Activated effector memory CD4-positive, alpha-beta T cell treated with anti-CD3 and anti-CD28 coated beads, Interleukin-2, amount 50 U/mL, for 16 hours (primary cell): ENCODE data around the gene GMDS.

ENCODE experiments used
- DNase-seq: peaks from one replicate; pipeline ENCODE4 v3.0.0-alpha.2; 2020

GMDS gene

GRCh38 chr6:1972962-1973361, 272.4 kb downstream of the GMDS start:
- no peak for DNase-seq

DNA sequence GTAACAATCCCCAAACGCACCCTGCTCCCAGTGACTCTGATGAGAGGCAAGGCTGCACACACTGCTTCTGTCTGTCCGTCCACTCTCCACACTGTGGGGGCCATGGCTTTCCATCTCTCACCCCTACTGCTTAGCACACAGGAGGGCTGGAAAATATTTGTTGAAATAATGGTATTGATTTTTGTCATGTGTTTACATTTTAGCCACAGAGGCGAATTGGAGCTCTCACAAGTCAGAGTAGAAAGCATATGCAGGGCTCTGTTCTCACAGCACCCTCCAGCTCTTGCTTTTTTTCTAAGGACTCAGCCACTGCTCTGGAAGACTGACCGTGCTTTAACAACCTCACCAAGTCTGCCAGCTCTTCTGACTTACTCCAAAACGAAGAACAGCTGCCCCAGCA, 273.8 kb downstream of the GMDS start:
- DNase-seq, result no peak

GRCh38 chr6:1970151-1970561, 275.2 kb downstream of the GMDS start:
- DNase-seq, result no peak

DNA sequence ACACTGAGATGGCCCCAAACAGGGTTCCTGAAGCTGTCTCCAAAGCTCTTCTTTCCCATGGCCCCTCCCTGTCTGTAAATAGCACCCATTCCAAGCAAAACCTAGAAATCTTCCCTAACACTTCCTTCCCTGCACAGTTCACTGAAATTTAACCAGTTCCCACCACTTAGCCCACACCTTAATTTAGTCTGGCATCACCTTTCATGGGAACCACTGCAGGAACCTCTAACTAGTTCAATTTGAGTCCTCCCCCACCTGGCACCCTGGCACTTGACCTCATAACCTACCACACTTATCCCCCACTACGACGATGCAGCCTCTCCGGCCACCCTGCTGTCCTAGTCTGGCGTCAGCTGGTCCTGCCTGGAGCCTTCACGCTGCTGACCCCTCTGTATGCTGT, 278.7 kb downstream of the GMDS start:
- DNase-seq, result no peak

- DNase-seq, result no peak
Measured at GRCh38 chr6:1965596-1966224, 279.7 kb downstream of the GMDS start.

DNA sequence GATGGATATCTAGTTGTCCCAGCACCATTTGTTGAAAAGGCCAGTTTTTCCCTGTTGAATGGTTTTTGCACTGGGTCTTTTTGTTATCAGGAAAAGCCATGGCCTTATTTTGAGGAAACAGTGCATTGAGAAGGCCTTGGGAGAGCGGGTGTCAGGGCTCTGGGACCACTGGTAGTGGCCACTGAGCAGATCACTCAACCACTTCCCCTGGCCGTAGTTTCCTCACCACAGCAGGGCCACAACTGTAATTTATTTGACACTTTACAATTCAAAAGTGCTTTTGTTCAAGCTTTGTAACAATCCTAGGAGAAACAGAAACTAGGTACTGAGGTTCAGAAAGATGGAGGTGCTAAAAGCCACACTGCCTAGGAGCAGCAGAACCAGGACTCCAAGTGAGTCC, 281.8 kb downstream of the GMDS start:
- DNase-seq, result no peak

DNA sequence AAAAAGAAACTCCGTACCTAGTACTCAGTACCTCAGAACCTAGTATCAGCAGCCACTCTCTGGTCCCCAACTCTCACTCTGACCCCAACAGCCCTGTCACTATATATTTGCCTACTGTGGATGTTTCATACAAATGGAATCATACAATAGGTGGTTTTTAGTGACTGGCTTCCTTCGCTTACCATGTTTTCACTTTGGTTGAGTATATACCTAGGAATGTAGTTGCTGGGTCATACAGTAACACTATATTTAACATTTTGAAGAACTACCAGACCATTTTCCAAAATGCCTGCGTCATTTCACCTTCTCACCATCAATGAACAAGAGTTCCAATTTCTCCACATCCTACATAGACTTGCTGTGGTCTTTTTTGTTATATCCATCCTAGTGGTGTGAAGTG, 283.2 kb downstream of the GMDS start:
- DNase-seq, result no peak

GRCh38 chr6:1960486-1961142, 284.8 kb downstream of the GMDS start:
- DNase-seq, result no peak

DNA sequence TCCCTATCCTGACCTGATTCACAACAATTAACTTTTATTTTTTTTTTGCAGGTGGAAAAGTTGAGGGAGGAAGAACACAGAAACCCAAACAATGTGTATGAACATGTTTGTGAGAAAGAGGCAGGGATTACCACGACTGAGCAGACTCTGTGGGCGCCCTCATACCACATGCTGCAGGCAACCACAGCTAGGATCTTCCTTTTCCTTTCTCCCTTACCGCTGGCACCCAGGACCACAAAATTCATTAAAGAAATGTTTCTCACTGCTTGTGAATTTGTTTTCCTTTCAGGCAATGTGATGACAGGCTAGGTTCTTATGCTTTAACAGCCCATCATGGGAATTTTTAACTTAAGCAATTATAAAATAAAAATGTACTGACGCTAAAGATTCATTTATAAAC, 287.1 kb downstream of the GMDS start:
- DNase-seq, result no peak

GRCh38 chr6:1957746-1958145, 287.7 kb downstream of the GMDS start:
- DNase-seq, result no peak

- DNase-seq, result no peak
Measured at GRCh38 chr6:1952740-1953360, 292.6 kb downstream of the GMDS start.

DNA sequence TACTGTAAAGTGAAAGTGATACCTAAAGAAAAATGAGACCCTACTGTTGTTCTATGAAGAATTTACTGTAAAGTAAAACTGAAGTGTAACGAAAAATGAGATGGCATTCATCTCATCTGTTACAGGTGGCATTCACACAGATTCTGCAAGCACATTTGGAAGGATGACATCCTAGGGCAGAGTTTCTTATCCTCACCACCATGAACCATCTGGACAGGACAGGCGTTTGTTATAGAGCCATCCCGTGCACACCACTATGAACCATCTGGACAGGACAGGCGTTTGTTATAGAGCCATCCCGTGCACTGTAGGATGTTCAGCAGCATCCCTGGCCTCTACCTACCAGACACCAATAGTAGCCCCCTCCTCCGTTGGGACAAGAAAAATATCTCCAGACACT, 294.8 kb downstream of the GMDS start:
- no peak for DNase-seq

GRCh38 chr6:1949538-1949937, 295.9 kb downstream of the GMDS start:
- DNase-seq, result no peak

- DNase-seq, result no peak
Measured at GRCh38 chr6:1947922-1948321, 297.5 kb downstream of the GMDS start.

- DNase-seq, result no peak
Measured at GRCh38 chr6:1946583-1946982, 298.8 kb downstream of the GMDS start.

DNA sequence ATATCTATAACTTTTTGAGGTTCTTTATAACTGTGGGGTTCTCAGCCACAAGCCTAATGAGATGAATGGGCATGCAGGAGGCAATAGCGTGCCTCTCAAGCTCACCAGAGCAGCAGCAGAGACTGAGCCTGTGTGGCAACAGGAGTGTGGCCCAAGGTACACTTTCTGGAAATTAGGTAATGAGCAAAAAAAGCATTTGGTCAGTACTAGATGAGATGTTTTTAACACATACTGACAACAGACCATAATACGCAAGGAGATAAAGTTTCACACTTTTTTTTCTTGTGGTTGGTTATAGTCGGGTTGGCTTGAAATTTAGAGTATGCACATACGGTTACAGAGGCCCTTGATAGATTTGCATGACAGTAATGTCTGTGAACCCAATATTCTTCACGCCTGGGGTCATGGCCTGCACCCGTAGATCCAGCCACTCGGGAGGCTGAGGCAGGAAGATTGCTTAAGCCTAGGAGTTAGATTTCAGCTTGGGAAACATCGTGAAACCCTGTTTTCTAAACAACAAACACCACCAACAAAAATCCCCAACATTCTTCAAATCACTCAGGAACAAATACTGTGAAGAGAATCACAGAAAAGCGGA, 300.1 kb downstream of the GMDS start:
- DNase-seq, result no peak

- DNase-seq, result no peak
Measured at GRCh38 chr6:1942834-1943233, 302.6 kb downstream of the GMDS start.

- DNase-seq, result no peak
Measured at GRCh38 chr6:1941534-1941933, 303.9 kb downstream of the GMDS start.

DNA sequence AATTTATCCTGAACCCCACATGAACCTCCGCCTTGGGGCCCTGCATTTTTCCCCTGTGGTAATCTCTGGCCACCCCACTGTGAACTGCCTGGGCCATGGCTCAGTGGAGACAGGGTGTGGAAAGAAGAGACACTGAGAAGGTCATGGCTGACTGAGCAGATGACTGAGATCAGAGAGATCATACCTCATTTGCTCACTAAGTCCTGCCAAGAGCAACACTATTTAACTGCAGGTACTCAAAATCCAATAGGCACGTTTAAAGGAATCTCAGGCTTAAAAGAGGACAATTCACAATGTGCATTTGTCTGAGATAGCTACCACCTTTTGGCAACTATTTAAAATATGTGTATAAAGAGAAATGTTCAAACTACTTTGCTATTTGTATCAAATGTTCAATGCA, 305.0 kb downstream of the GMDS start:
- no peak for DNase-seq

DNA sequence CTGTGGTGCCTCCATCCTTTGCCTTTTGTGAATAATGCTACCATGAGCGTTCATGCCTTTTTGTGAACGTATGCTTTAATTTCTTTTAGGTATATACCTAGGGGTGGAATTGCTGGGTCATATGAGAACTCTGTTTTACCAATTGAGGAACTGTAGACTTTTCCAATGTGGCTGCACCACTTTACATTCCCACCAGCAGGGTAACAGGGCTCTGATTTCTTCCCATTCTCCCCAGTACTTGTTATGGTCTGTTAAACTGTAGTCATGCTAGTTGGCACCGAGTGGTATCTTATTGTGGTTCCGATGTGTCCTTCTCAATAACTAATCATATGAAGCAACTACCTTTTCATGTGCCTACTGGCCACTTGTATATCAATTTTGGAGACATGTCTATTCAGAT, 312.1 kb downstream of the GMDS start:
- DNase-seq, result no peak

DNA sequence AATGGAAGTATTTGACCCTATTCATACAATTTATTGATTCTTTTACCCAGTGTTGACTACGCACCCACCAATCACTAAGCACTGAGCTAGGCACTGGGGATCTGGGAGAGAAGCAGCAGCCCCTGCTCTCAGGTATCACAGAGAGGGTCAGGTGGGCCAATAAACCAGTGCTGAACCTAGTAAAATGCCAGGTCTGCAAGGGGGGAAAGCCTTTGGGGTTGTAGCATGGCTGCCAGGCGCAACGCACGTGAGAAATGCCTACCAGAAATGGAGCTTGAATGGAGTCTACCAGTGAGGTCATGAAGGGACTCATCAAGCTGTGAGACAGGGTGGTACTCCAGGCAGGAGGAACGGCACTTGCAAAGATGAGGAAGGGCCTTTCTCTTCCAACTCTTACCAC, 313.6 kb downstream of the GMDS start:
- DNase-seq, result no peak

GRCh38 chr6:1930356-1930755, 315.0 kb downstream of the GMDS start:
- DNase-seq, result no peak

DNA sequence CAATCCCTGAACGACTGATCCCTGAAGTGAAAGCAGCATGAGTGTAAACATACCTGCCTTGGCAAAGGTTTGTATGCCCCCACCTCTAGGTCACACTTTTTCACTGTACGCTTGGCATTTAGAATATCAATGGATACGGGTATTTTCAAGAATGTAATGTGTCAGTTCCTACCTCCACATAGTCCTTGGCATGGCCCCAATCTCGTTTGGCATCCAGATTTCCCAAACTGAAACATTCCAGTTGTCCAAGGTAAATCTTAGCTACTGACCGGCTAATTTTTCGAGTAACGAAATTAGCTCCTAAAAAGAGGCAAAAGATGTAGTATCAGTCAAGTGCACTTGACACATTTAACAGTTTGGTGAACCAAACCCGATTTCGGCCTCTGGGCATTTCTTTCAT, 315.5 kb downstream of the GMDS start:
- DNase-seq, result no peak

DNA sequence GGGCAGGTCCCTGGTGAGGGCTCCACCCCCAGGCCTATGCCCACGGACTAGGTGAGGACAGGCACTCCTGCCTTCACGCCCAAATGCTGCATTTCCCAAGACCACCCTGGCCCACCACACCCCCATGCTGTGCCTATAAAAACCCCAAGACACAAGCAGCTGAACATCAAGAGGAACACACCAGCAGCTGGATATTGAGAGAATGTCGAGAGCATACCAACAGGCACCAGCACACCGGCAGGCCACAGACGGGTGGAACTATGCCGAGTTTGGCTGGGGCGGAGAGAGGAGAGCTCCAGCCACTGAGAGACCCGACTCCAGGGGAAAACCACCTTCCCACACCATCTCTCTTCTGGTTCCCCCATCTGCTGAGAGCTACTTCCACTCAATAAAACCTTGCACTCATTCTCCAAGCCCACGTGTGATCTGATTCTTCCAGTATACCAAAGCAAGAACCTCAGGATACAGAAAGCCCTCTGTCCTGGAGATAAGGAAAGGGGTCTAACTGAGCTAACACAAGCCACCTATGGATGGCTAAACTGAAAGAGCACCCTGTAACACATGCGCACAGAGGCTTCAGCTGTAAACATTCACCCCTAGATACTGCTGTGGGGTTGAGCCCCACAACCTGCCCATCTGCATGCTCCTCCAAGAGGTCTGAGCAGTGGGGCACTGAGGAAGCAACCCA, 319.5 kb downstream of the GMDS start:
- no peak for DNase-seq
